Measurements from ENCODE around the gene SPRR1A.

The SPRR1A gene

GRCh38 chr1:152983743-152984142 is at the start of gene SPRR1A:
Gene SPRR1A, plus strand, starts transcription at chr1:152984081. Its CDS starts 1,150 bp downstream, at chr1:152985231.
- DNase-seq = no peak

GRCh38 chr1:152940614-152941013 is 43.3 kb upstream of the SPRR1A start:
- no peak for DNase-seq

GRCh38 chr1:152941037-152941711 is 42.7 kb upstream of the SPRR1A start:
- no peak for DNase-seq

- DNase-seq = no peak
These were observed 41.7 kb upstream of the SPRR1A start for GRCh38 chr1:152942161-152942560.

GRCh38 chr1:152946248-152946647 is 37.6 kb upstream of the SPRR1A start:
- DNase-seq = no peak

GRCh38 chr1:152946651-152947256 is 37.1 kb upstream of the SPRR1A start, which contains the start of gene SPRR5:
Gene SPRR5, plus strand, starts transcription at chr1:152947206. Its CDS starts 1,349 bp downstream, at chr1:152948555.
- DNase-seq = no peak

GRCh38 chr1:152951711-152952110 is 32.2 kb upstream of the SPRR1A start:
- DNase-seq = no peak

- no peak for DNase-seq
These were observed 30.1 kb upstream of the SPRR1A start for GRCh38 chr1:152953761-152954160.

GRCh38 chr1:152954436-152954835 is 29.4 kb upstream of the SPRR1A start:
- DNase-seq = no peak

GRCh38 chr1:152957561-152957960 is 26.3 kb upstream of the SPRR1A start:
- no peak for DNase-seq

- no peak for DNase-seq
These were observed 24.6 kb upstream of the SPRR1A start for GRCh38 chr1:152959273-152959672.

- no peak for DNase-seq
These were observed 24.0 kb upstream of the SPRR1A start for GRCh38 chr1:152959801-152960451.

- no peak for DNase-seq
These were observed 23.3 kb upstream of the SPRR1A start for GRCh38 chr1:152960452-152961044.

GRCh38 chr1:152961226-152961891 is 22.5 kb upstream of the SPRR1A start:
- DNase-seq = no peak

- no peak for DNase-seq
These were observed 20.9 kb upstream of the SPRR1A start for GRCh38 chr1:152962876-152963415.

- no peak for DNase-seq
These were observed 19.3 kb upstream of the SPRR1A start for GRCh38 chr1:152964536-152964935.

GRCh38 chr1:152965853-152966252 is 18.0 kb upstream of the SPRR1A start:
- DNase-seq = no peak

- DNase-seq = no peak
These were observed 16.7 kb upstream of the SPRR1A start for GRCh38 chr1:152967201-152967600.

- no peak for DNase-seq
These were observed 15.6 kb upstream of the SPRR1A start for GRCh38 chr1:152968248-152968647.

- no peak for DNase-seq
These were observed 14.8 kb upstream of the SPRR1A start for GRCh38 chr1:152969036-152969435.

GRCh38 chr1:152970495-152970894 is 13.4 kb upstream of the SPRR1A start, which contains the start of gene SPRR4:
Gene SPRR4, plus strand, starts transcription at chr1:152970648. Its CDS starts 1,243 bp downstream, at chr1:152971891.
- no peak for DNase-seq

GRCh38 chr1:152972196-152972886 is 11.5 kb upstream of the SPRR1A start:
- DNase-seq = no peak
